CD8-positive, alpha-beta memory T cell (primary cell): Measurements from ENCODE around the gene TLX1. TPM values are rescaled to one million over a fixed set of nuclear protein-coding genes. Genes with fewer than 3 reads are reported as not detected.

ENCODE experiments used
- CTCF ChIA-PET: fragments of 350-600 bp; sonication (Branson Sonifier 250); formaldehyde crosslinking; loops from one replicate; lab custom pipeline; 2021; ENCODE audit warnings: antibody characterized with exemption; lab: Charles Lee
- POLR2A ChIA-PET: fragments of 350-600 bp; sonication (Branson Sonifier 250); formaldehyde crosslinking; loops from one replicate; lab custom pipeline; 2021; ENCODE audit warnings: antibody characterized with exemption; lab: Charles Lee
- DNase-seq, 5 donors: peaks; one replicate each; pipeline versions ENCODE4 v3.0.0 to v3.0.0-alpha.2; 2020 to 2022; ENCODE audit warnings: mixed read lengths in 1 of 5
- H3K27ac ChIP-seq: one replicate; pipeline ENCODE4 v1.7.0; 2013; ENCODE audit warnings: low read depth, mild to moderate bottlenecking, low read length, moderate library complexity
- H3K27me3 ChIP-seq: 2 replicates; pipeline ENCODE4 v1.7.0; 2013; ENCODE audit warnings: low read length, mild to moderate bottlenecking; ENCODE audit not compliant: insufficient read depth, poor library complexity, severe bottlenecking
- H3K36me3 ChIP-seq: 2 replicates; pipeline ENCODE4 v1.7.0; 2013; ENCODE audit warnings: mild to moderate bottlenecking, low read length, moderate library complexity; ENCODE audit not compliant: insufficient read depth
- H3K4me1 ChIP-seq: 2 replicates; pipeline ENCODE4 v1.7.0; 2013; ENCODE audit warnings: mild to moderate bottlenecking, low read length, moderate library complexity; ENCODE audit not compliant: insufficient read depth
- H3K4me3 ChIP-seq: 2 replicates; pipeline ENCODE4 v1.7.0; 2013; ENCODE audit warnings: mild to moderate bottlenecking, low read length
- H3K9me3 ChIP-seq: 2 replicates; pipeline ENCODE4 v1.7.0; 2013; ENCODE audit warnings: mild to moderate bottlenecking, low read length
- H3K27ac Mint-ChIP-seq, 8 donors: one replicate each; pipeline ENCODE4 v1.8.0; 2020 to 2021; ENCODE audit warnings: mixed read lengths in 8 of 8, mild to moderate bottlenecking in 6 of 8, inconsistent platforms in 3 of 8, moderate library complexity in 3 of 8
- H3K27me3 Mint-ChIP-seq, 2 donors: one replicate each; pipeline ENCODE4 v1.8.0; 2020 to 2021; ENCODE audit warnings: mixed read lengths in 2 of 2, mild to moderate bottlenecking in 1 of 2, moderate library complexity in 1 of 2
- H3K36me3 Mint-ChIP-seq, 3 donors: one replicate each; pipeline ENCODE4 v1.8.0; 2020 to 2021; ENCODE audit warnings: mixed read lengths in 3 of 3, inconsistent platforms in 1 of 3, mild to moderate bottlenecking in 1 of 3
- H3K4me1 Mint-ChIP-seq, 3 donors: one replicate each; pipeline ENCODE4 v1.8.0; 2020 to 2021; ENCODE audit warnings: mixed read lengths in 3 of 3, inconsistent platforms in 1 of 3, mild to moderate bottlenecking in 1 of 3
- H3K4me3 Mint-ChIP-seq, 7 donors: one replicate each; pipeline ENCODE4 v1.8.0; 2020 to 2021; ENCODE audit warnings: mixed read lengths in 7 of 7, mild to moderate bottlenecking in 6 of 7, moderate library complexity in 4 of 7, inconsistent platforms in 2 of 7
- H3K9me3 Mint-ChIP-seq, 5 donors: one replicate each; pipeline ENCODE4 v1.8.0; 2020 to 2022; ENCODE audit warnings: mixed read lengths in 5 of 5, mild to moderate bottlenecking in 3 of 5, moderate library complexity in 2 of 5, inconsistent platforms in 1 of 5
- polyA plus RNA-seq: library from polyadenylated mRNA; unstranded; fragments of 300-500 nt; fragmentation: Illumina TruSeq; gene quantifications from one replicate; pipeline ENCODE4 v1.2.3, GENCODE V29; 2021
- total RNA-seq, 2 experiments: library from RNA; stranded (reverse); gene quantifications; one replicate each; pipeline ENCODE4 v1.2.3, GENCODE V29; 2021

Gene TLX1
- total and polyA plus RNA-seq, 3 experiments from 2014 or later = not detected

- Mint-ChIP-seq H3K4me3 (no peak overlapping the region), H3K9me3 (no peaks in the 10 kb centered on the region), H3K36me3 (no peaks in the 10 kb centered on the region), H3K4me1 (no peaks in the 10 kb centered on the region), H3K27me3 (peaks cover 23 to 58% of the 10 kb centered on the region in 2 donors), H3K27ac (no peak overlapping the region)
- no peak overlapping the region for H3K27ac ChIP-seq
- ChIA-PET POLR2A (no interaction called here), CTCF (interaction anchor here (2.5 to 13.4 kb wide), 2 partner anchors 9 to 42 kb away, joined by 11 to 287 read pairs; no protein-coding TSS in a partner anchor)
- DNase-seq = no peak
- no peak overlapping the region for H3K4me3 ChIP-seq
- peaks cover 3% of the 10 kb centered on the region for H3K27me3 ChIP-seq
- H3K4me1 ChIP-seq = no peaks in the 10 kb centered on the region
- no peaks in the 10 kb centered on the region for H3K36me3 ChIP-seq
- H3K9me3 ChIP-seq = no peaks in the 10 kb centered on the region
These were observed 29.7 kb upstream of the TLX1 start for GRCh38 chr10:101101372-101101881.

GRCh38 chr10:101103430-101103829, 27.7 kb upstream of the TLX1 start:
- ChIA-PET POLR2A (no interaction called here), CTCF (interaction anchor here (13.4 kb wide), 1 partner anchor 40 kb away, joined by 287 read pairs; no protein-coding TSS in a partner anchor)
- Histone ChIP-seq H3K9me3 (no peaks in the 10 kb centered on the region), H3K4me1 (no peaks in the 10 kb centered on the region), H3K36me3 (no peaks in the 10 kb centered on the region), H3K27me3 (peaks cover 3% of the 10 kb centered on the region), H3K27ac (no peak overlapping the region), H3K4me3 (no peak overlapping the region)
- peaks cover 20 to 59% of the 10 kb centered on the region in 2 donors for H3K27me3 Mint-ChIP-seq
- H3K4me1 Mint-ChIP-seq = no peaks in the 10 kb centered on the region
- H3K9me3 Mint-ChIP-seq = no peaks in the 10 kb centered on the region
- no peaks in the 10 kb centered on the region for H3K36me3 Mint-ChIP-seq
- no peak overlapping the region for H3K4me3 Mint-ChIP-seq
- H3K27ac Mint-ChIP-seq = peak overlapping the region in 1 of 8 donors; percentile 50
- no peak for DNase-seq

- H3K27me3 Mint-ChIP-seq = peaks cover 19 to 52% of the 10 kb centered on the region in 2 donors
- Histone ChIP-seq H3K27me3 (peaks cover 3% of the 10 kb centered on the region), H3K27ac (no peak overlapping the region), H3K36me3 (no peaks in the 10 kb centered on the region), H3K9me3 (no peaks in the 10 kb centered on the region), H3K4me3 (no peak overlapping the region), H3K4me1 (no peaks in the 10 kb centered on the region)
- H3K27ac Mint-ChIP-seq = no peak overlapping the region
- DNase-seq = no peak
- no peaks in the 10 kb centered on the region for H3K36me3 Mint-ChIP-seq
- ChIA-PET POLR2A (no interaction called here), CTCF (interaction anchor here (2.6 to 4.5 kb wide), 2 partner anchors 10 to 36 kb away, joined by 16 to 21 read pairs; no protein-coding TSS in a partner anchor)
- no peak overlapping the region for H3K4me3 Mint-ChIP-seq
- H3K9me3 Mint-ChIP-seq = no peaks in the 10 kb centered on the region
- H3K4me1 Mint-ChIP-seq = no peaks in the 10 kb centered on the region
These were observed 24.7 kb upstream of the TLX1 start for GRCh38 chr10:101106351-101106750.

GRCh38 chr10:101107771-101108170, 23.3 kb upstream of the TLX1 start:
- Mint-ChIP-seq H3K4me1 (no peaks in the 10 kb centered on the region), H3K27ac (no peak overlapping the region), H3K36me3 (peaks cover 0 to 1% (median 0%) of the 10 kb centered on the region in 3 donors), H3K4me3 (no peak overlapping the region), H3K9me3 (no peaks in the 10 kb centered on the region), H3K27me3 (peaks cover 19 to 49% of the 10 kb centered on the region in 2 donors)
- Histone ChIP-seq H3K27ac (no peak overlapping the region), H3K4me1 (no peaks in the 10 kb centered on the region), H3K36me3 (no peaks in the 10 kb centered on the region), H3K4me3 (no peak overlapping the region), H3K9me3 (no peaks in the 10 kb centered on the region), H3K27me3 (no peaks in the 10 kb centered on the region)
- CTCF ChIA-PET = interaction anchor here (2.6 to 4.5 kb wide), 2 partner anchors 12 to 34 kb away, joined by 16 to 21 read pairs; no protein-coding TSS in a partner anchor
- DNase-seq = no peak
- POLR2A ChIA-PET = no interaction called here

- Histone ChIP-seq H3K27me3 (no peaks in the 10 kb centered on the region), H3K27ac (no peak overlapping the region), H3K36me3 (no peaks in the 10 kb centered on the region), H3K9me3 (no peaks in the 10 kb centered on the region), H3K4me1 (no peaks in the 10 kb centered on the region), H3K4me3 (no peak overlapping the region)
- Mint-ChIP-seq H3K27ac (peak overlapping the region in 1 of 8 donors; percentile 81), H3K27me3 (peaks cover 26 to 64% of the 10 kb centered on the region in 2 donors), H3K4me3 (no peak overlapping the region), H3K9me3 (no peaks in the 10 kb centered on the region), H3K36me3 (peaks cover 0 to 1% (median 0%) of the 10 kb centered on the region in 3 donors), H3K4me1 (no peaks in the 10 kb centered on the region)
- CTCF ChIA-PET = interaction anchor here (0.5 kb wide), 1 partner anchor 40 kb away, joined by 3 read pairs; no protein-coding TSS in a partner anchor
- no peak for DNase-seq
- POLR2A ChIA-PET = no interaction called here
These were observed 20.1 kb upstream of the TLX1 start for GRCh38 chr10:101110856-101111523.

GRCh38 chr10:101111547-101111946, 19.6 kb upstream of the TLX1 start:
- Mint-ChIP-seq H3K27ac (no peak overlapping the region), H3K36me3 (peaks cover 0 to 1% (median 0%) of the 10 kb centered on the region in 3 donors), H3K27me3 (peaks cover 29 to 65% of the 10 kb centered on the region in 2 donors), H3K9me3 (no peaks in the 10 kb centered on the region), H3K4me1 (no peaks in the 10 kb centered on the region), H3K4me3 (no peak overlapping the region)
- no peaks in the 10 kb centered on the region for H3K4me1 ChIP-seq
- H3K4me3 ChIP-seq = no peak overlapping the region
- DNase-seq = no peak
- no peak overlapping the region for H3K27ac ChIP-seq
- no peaks in the 10 kb centered on the region for H3K27me3 ChIP-seq
- ChIA-PET CTCF (interaction anchor here (0.5 kb wide), 1 partner anchor 40 kb away, joined by 3 read pairs; no protein-coding TSS in a partner anchor), POLR2A (no interaction called here)
- H3K36me3 ChIP-seq = no peaks in the 10 kb centered on the region
- no peaks in the 10 kb centered on the region for H3K9me3 ChIP-seq

GRCh38 chr10:101112799-101113594, 18.1 kb upstream of the TLX1 start:
- H3K4me1 ChIP-seq = no peaks in the 10 kb centered on the region
- no peak for DNase-seq
- Mint-ChIP-seq H3K4me1 (no peaks in the 10 kb centered on the region), H3K27ac (no peak overlapping the region), H3K36me3 (peaks cover 0 to 1% (median 0%) of the 10 kb centered on the region in 3 donors), H3K27me3 (peaks cover 30 to 60% of the 10 kb centered on the region in 2 donors), H3K4me3 (no peak overlapping the region), H3K9me3 (no peaks in the 10 kb centered on the region)
- ChIA-PET POLR2A (no interaction called here), CTCF (interaction anchor here (0.8 kb wide), 2 partner anchors 17 to 29 kb away, joined by 3 to 6 read pairs; no protein-coding TSS in a partner anchor)
- no peak overlapping the region for H3K27ac ChIP-seq
- H3K9me3 ChIP-seq = no peaks in the 10 kb centered on the region
- no peaks in the 10 kb centered on the region for H3K27me3 ChIP-seq
- H3K4me3 ChIP-seq = no peak overlapping the region
- H3K36me3 ChIP-seq = no peaks in the 10 kb centered on the region
